OCI-M2 (cell line): ENCODE results near the gene POLD3.

Experiments
- DNase-seq: peaks from one replicate; lab custom pipeline; 2025; ENCODE audit not compliant: unreplicated experiment; lab: John Stamatoyannopoulos, UW

The POLD3 gene

DNA sequence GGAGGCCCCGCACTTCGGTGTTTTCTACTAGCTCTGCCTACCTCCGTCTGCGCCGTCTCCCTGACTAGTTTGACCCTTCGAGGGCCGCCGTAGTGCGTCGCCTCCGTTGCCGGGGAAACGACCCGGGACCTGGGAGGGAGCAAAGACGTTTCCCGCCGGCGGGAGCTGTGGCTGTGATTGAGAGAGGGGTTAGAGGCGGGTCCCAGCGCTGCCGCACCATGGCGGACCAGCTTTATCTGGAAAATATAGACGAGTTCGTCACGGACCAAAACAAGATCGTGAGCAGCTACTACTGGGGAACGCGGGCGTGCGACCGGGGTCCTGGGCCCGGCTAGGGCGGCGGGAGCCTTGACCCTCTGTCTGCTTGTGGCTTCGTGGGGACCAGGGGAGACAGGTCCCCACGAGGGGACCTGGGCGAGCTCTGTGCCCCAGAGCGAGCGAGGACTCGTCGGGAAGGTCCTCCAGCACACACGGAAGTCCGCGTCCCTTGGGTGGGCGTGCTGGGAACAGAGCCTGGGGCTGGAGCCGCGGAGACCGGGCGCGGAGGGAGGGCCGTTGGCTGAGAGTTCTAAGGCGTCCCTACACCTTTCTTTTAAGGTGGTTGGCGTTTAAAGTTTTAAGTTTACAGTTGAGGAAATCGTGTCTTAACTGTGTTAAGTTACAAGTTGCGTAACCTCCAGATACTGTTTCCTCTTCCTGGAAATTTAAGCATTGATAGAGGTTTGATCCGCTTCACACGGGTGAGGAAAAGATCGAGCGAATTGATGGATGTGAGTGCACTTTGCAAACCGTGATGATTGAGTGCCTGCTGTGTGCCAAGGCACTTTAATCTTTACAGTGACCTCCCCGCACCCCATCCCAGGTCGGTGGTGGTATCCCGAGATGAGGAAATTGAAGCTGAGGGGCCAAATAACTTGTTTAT lies at the start of gene POLD3:
POLD3 (plus strand) TSS at position 142 of the 922 bp plus-strand sequence; CDS start at position 219, 77 bp downstream.
- DNase-seq, result no peak

- DNase-seq, result no peak
Measured at GRCh38 chr11:74543991-74544390, 48.4 kb upstream of the POLD3 start.

GRCh38 chr11:74546752-74547151 lies 45.6 kb upstream of the POLD3 start:
- no peak for DNase-seq

GRCh38 chr11:74550991-74551753 lies 41.2 kb upstream of the POLD3 start:
- no peak for DNase-seq

DNA sequence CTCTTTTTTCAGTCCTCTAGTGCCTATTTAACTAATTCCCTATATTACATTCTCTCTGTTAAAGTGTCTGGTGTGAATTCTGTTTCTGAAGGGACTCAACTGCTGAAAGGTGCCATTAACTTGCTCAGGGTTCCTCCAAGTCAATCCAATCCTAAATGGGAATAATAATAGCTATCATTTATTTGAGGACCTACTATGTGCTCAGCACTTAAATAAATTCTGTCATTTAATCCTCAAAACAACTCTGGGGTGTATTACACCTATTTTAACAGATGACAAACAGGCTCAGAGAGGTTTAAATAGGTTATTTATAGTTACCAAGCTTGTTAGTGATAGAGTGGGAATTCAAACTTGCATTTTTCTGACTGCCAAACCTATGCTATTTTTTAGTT lies 40.6 kb upstream of the POLD3 start:
- DNase-seq, result no peak

- no peak for DNase-seq
Measured at GRCh38 chr11:74557526-74557925, 34.9 kb upstream of the POLD3 start.

GRCh38 chr11:74559110-74559933 lies 33.1 kb upstream of the POLD3 start:
- DNase-seq, result no peak

GRCh38 chr11:74559934-74560309 lies 32.5 kb upstream of the POLD3 start:
- no peak for DNase-seq

- DNase-seq, result no peak
Measured at GRCh38 chr11:74566146-74566960, 26.0 kb upstream of the POLD3 start.

GRCh38 chr11:74568028-74568427 lies 24.4 kb upstream of the POLD3 start:
- no peak for DNase-seq

DNA sequence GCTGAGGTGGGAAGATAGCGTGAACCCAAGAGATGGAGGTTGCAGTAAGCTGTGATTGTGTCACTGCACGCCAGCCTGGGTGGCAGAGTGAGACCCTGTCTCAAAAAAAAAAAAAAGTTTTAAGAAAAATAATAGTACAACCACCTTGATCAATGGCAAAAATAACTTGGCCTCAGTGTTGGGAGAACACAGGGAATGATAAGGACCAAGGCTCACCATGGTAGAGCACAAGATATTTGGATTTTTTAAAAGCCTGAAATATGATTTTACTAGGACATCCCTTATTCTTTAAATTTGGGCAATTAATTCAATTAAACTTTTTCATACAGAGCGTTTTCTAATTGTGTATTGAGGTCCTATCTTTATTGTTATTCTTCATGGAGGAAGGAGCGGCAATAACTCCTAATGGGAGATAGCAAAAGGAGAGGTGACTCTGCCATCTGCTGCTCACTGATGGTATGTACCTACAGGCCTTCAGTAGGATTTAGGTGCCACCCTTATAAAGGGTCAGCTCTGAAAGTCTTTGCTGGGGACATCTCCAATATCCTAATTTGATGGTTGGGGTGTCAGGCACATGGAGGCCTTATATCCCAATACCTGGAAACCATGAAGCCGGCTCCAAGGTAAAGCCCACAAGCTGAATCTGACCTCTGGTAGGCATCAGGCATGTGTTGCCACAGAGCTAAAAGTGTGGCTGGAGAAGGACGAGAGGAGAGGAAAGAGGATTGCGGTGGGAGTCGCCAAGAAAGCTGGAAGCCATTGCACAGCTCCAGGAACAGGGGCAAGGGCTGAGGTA lies 21.9 kb upstream of the POLD3 start:
- DNase-seq, result peak; percentile 8

DNA sequence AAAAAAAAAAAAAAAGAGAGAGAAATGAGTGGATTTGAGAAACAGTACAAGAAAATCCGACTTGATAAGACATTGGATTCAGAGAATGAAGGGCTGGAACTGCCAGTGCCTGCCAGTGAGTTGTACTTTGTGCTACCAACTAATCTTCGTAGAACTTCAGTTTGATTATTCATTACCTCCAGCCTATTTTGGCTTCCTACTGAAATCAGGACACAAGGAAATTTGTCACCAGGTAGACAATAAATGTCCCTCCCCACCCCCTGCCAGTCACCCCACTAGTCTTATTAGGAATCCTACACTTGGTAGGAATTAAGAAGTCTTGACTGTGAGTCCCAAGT lies 21.4 kb upstream of the POLD3 start:
- no peak for DNase-seq

- no peak for DNase-seq
Measured at GRCh38 chr11:74572349-74572748, 20.0 kb upstream of the POLD3 start.

DNA sequence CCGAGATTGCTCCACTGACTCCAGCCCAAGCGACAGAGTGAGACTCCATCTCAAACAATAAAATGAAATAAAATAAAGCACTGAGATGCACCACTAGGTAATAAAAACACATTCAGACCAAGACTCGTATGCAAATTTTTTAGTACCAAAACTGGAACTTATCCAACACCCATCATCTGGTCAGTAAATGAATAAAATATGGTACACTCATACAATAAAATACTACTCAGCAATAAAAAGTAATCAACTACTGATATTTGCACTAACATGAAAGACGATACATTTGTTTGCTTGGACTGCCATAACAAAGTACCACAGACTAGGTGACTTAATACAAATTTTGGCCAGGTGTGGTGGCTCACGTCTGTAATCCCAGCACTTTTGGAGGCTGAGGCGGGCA lies 17.8 kb upstream of the POLD3 start:
- DNase-seq, result no peak

DNA sequence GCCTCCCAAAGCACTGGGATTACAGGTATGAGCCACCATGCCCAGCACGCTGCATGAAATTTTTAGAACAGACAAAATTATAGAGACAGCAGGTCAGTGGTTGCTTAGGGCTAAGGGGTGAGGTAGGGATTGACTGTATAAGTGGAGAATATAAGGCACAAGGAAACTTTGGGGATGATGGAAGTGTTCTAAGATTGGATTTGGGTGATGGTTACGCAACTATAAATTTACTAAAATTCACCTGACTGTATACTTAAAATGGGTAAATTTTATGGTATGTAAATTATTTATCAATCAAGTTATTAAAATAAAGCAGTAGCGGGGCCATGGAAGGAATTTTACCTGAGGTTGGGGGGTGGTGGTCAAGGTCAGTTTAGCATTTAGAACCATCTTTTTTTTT lies 16.4 kb upstream of the POLD3 start:
- no peak for DNase-seq

DNA sequence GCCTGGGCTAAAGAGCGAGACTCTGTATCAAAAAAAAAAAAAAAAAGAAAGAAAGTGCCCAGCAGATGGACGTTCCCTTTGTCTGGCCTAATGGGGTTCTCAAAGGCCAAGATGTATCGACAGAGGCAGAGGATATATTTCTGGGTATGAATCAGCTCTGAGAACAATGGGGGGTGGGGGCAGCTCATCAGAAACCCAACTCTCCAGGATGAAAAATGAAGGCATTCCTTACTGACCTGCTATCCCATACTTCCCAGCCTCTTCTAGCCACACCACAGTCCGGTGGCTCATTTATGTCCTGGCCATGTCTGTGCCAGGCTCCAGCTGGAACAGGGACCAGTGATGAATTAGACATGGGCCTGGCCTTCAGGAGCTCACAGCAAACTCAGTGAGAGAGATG lies 15.2 kb upstream of the POLD3 start:
- DNase-seq, result no peak

DNA sequence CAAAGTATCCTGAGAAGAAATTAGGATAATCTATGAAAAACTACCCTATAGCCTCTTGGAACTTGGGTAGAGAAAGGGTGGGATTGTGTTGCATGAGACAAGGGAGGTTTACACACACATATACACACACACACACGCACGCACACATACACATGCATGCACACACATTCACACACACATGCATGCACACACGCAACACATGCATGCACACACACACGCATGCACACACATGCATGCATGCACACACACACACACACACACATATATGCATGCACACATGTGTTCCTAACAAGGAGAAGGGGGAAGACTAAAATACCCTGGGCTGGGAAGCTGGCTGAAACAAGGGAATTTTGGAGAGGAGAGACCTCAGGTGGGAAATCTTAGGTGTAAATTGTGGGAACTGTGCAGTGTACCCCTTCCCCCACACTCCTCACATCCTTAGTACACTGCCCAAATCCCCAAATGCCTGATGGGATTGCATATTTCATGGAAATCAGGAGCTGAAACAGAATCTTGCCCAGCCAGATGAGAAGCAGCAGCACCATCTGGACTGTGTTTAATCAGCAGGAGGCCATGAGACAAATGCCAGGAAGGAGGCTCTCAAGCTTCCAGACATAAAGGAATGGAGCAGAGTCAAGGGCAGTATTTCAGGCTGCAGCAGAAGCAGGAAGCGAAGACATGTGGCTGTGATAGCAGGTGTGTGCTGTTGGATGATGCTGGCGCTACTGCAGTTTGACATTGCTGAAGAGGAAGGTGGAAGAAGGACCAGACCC lies 14.6 kb upstream of the POLD3 start:
- no peak for DNase-seq

DNA sequence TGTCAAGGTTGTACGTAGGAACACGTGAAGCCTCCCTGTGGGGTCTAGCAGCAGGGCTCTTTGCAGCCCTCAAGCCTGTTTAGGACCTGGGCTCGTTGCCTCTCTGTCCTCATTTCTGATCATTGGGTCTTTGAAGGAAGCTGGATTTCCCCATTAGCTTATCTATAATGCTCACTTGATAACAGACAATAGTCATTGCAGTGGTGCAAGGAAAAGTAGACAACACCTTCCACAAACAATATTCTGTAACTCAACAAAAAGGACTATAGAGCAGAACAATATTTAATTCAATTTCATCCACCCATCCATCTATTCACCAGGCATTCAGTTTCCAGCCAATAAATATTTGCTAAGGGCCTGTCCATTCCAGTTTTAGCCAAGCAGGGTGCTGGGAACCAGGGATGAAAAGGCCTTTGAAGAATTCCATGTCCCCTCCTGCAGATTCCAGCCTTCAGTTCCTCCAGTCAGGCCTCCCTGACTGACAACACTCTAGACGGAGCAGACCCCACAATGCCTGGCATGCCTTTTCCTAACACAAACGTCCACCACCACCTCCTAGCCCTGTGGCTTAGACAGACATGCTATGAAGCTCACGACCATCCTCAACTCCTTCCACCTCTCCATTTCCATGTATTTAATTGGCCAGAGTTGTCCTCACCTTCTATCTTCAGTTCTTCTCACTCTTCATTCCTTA lies 12.7 kb upstream of the POLD3 start:
- no peak for DNase-seq
